Mesenchymal stem cell (in vitro differentiated cells and primary cell): ENCODE measurements around the gene SLC24A4.
A peak's percentile ranks its signal among the peaks of the same experiment; 100 is the strongest.

ENCODE experiments used
- DNase-seq: peaks from one replicate; pipeline ENCODE4 v3.0.0-alpha.2; 2013
- H2AFZ ChIP-seq: one replicate; pipeline ENCODE4 v1.6.1; 2013; ENCODE audit warnings: low read depth, mild to moderate bottlenecking, control low read depth, inconsistent platforms, low read length, moderate library complexity
- H2AK5ac ChIP-seq: 2 replicates; pipeline ENCODE4 v1.6.1; 2013; ENCODE audit warnings: low read length, moderate library complexity, mild to moderate bottlenecking, inconsistent platforms; ENCODE audit not compliant: severe bottlenecking
- H2BK120ac ChIP-seq: one replicate; pipeline ENCODE4 v1.6.1; 2013; ENCODE audit warnings: low read depth, mild to moderate bottlenecking, inconsistent platforms, low read length, moderate library complexity
- H2BK12ac ChIP-seq, 2 experiments: one replicate each; pipeline ENCODE4 v1.6.1; 2013; ENCODE audit warnings: inconsistent platforms in 2 of 2, low read length in 2 of 2, mild to moderate bottlenecking in 2 of 2, moderate library complexity in 2 of 2, control low read depth in 1 of 2
- H2BK15ac ChIP-seq: one replicate; pipeline ENCODE4 v1.6.1; 2013; ENCODE audit warnings: mild to moderate bottlenecking, low read depth, inconsistent platforms; ENCODE audit not compliant: poor library complexity, severe bottlenecking
- H2BK5ac ChIP-seq: 2 replicates; pipeline ENCODE4 v1.6.1; 2013; ENCODE audit warnings: low read depth, mild to moderate bottlenecking, low read length, control low read depth, inconsistent platforms; ENCODE audit not compliant: poor library complexity, severe bottlenecking
- H3K14ac ChIP-seq, 2 experiments: one replicate each; pipeline ENCODE4 v1.6.1; 2013; ENCODE audit warnings: inconsistent platforms in 2 of 2, low read length in 2 of 2, control low read depth in 1 of 2, mild to moderate bottlenecking in 1 of 2, moderate library complexity in 1 of 2
- H3K18ac ChIP-seq, 2 experiments: one replicate each; pipeline ENCODE4 v1.6.1; 2013; ENCODE audit warnings: inconsistent platforms in 2 of 2, low read length in 2 of 2, control low read depth in 1 of 2, low read depth in 1 of 2, mild to moderate bottlenecking in 1 of 2
- H3K23ac ChIP-seq, 2 experiments: one replicate each; pipeline ENCODE4 v1.6.1; 2013; ENCODE audit warnings: inconsistent platforms in 2 of 2, low read length in 2 of 2, mild to moderate bottlenecking in 2 of 2, moderate library complexity in 2 of 2, control low read depth in 1 of 2
- H3K27ac ChIP-seq: 2 replicates; pipeline ENCODE4 v1.5.1; 2013; ENCODE audit warnings: mild to moderate bottlenecking, moderate library complexity, low read length, control low read depth, inconsistent platforms; ENCODE audit not compliant: poor library complexity, severe bottlenecking
- H3K27me3 ChIP-seq, 2 experiments: 2 replicates each; pipeline versions ENCODE4 v1.6.1 to v1.7.0; 2013; ENCODE audit warnings: low read length in 2 of 2, mild to moderate bottlenecking in 2 of 2, moderate library complexity in 2 of 2, control low read depth in 1 of 2, inconsistent platforms in 1 of 2; ENCODE audit not compliant: control insufficient read depth in 1 of 2, insufficient read depth in 1 of 2
- H3K36me3 ChIP-seq, 2 experiments: 2 replicates each; pipeline versions ENCODE4 v1.6.1 to v1.7.0; 2013; ENCODE audit warnings: low read length in 2 of 2, control low read depth in 1 of 2, inconsistent platforms in 1 of 2, low read depth in 1 of 2, mild to moderate bottlenecking in 1 of 2; ENCODE audit not compliant: insufficient read depth in 2 of 2, control insufficient read depth in 1 of 2
- H3K4ac ChIP-seq, 2 experiments: one replicate each; pipeline ENCODE4 v1.6.1; 2013; ENCODE audit warnings: inconsistent platforms in 2 of 2, low read length in 2 of 2, mild to moderate bottlenecking in 2 of 2, moderate library complexity in 2 of 2, control low read depth in 1 of 2, low read depth in 1 of 2
- H3K4me1 ChIP-seq: 2 replicates; pipeline ENCODE4 v1.6.1; 2013; ENCODE audit warnings: low read depth, low read length, control low read depth; ENCODE audit not compliant: control insufficient read depth, insufficient read depth
- H3K4me2 ChIP-seq: 2 replicates; pipeline ENCODE4 v1.6.1; 2013; ENCODE audit warnings: low read length, mild to moderate bottlenecking, inconsistent platforms; ENCODE audit not compliant: poor library complexity, severe bottlenecking
- H3K4me3 ChIP-seq, 2 experiments: 2 replicates each; pipeline versions ENCODE4 v1.5.1 to v1.7.0; 2013; ENCODE audit warnings: low read length in 2 of 2, mild to moderate bottlenecking in 2 of 2, control low read depth in 1 of 2, low read depth in 1 of 2; ENCODE audit not compliant: insufficient read depth in 1 of 2
- H3K79me1 ChIP-seq: replicated peaks from 2 replicates; pipeline ENCODE4 v1.6.1; 2013; ENCODE audit warnings: mild to moderate bottlenecking, control low read depth, low read length, inconsistent platforms; ENCODE audit not compliant: poor library complexity, severe bottlenecking
- H3K9ac ChIP-seq: 2 replicates; pipeline ENCODE4 v1.7.0; 2013; ENCODE audit warnings: mild to moderate bottlenecking, low read length, moderate library complexity
- H3K9me3 ChIP-seq: 2 replicates; pipeline ENCODE4 v1.7.0; 2013; ENCODE audit warnings: mild to moderate bottlenecking, low read length; ENCODE audit not compliant: control insufficient read depth
- H4K8ac ChIP-seq: one replicate; pipeline ENCODE4 v1.6.1; 2013; ENCODE audit warnings: inconsistent platforms, mild to moderate bottlenecking, low read length, moderate library complexity
- H4K91ac ChIP-seq: one replicate; pipeline ENCODE4 v1.6.1; 2013; ENCODE audit warnings: mild to moderate bottlenecking, low read length, inconsistent platforms
- WGBS: methylation state at CpG from one replicate; pipeline ENCODE4 v1.1.7; 2013; ENCODE audit warnings: mixed read lengths; 5-methylcytosine and 5-hydroxymethylcytosine counted together

Gene SLC24A4

GRCh38 chr14:92503756-92504491, 181.0 kb downstream of the SLC24A4 start:
- no peak overlapping the region for H2BK12ac ChIP-seq
- no peak overlapping the region for H2BK120ac ChIP-seq
- no peak overlapping the region for H3K14ac ChIP-seq
- no peak overlapping the region for H2BK15ac ChIP-seq
- no peak overlapping the region for H3K9ac ChIP-seq
- H2AK5ac ChIP-seq: no peak overlapping the region
- H3K4me1 ChIP-seq: peaks cover 12% of the 10 kb centered on the region
- H3K79me1 ChIP-seq: no peaks in the 10 kb centered on the region
- DNase-seq: peak; percentile 83
- H3K9me3 ChIP-seq: no peaks in the 10 kb centered on the region
- H3K4me2 ChIP-seq: no peak overlapping the region
- peak overlapping the region; percentile 31 for H4K8ac ChIP-seq
- H2BK5ac ChIP-seq: no peak overlapping the region
- no peak overlapping the region for H3K4me3 ChIP-seq
- 32% methylated on average over 3 of the region's 4 CpGs for WGBS
- H3K4ac ChIP-seq: no peak overlapping the region
- H3K18ac ChIP-seq: no peak overlapping the region
- no peak overlapping the region for H4K91ac ChIP-seq
- no peak overlapping the region for H3K27ac ChIP-seq
- no peaks in the 10 kb centered on the region for H3K27me3 ChIP-seq
- H2AFZ ChIP-seq: no peak overlapping the region
- no peak overlapping the region for H3K23ac ChIP-seq
- no peaks in the 10 kb centered on the region for H3K36me3 ChIP-seq

GRCh38 chr14:92505826-92506225, 182.9 kb downstream of the SLC24A4 start:
- DNase-seq: no peak
- WGBS: 96% methylated on average over 5 of the region's 5 CpGs
- Histone ChIP-seq H3K9me3 (no peaks in the 10 kb centered on the region), H3K4ac (no peak overlapping the region), H2BK12ac (peak overlapping the region in 1 of 2 experiments; percentile 28), H3K36me3 (no peaks in the 10 kb centered on the region), H4K8ac (no peak overlapping the region), H3K23ac (no peak overlapping the region), H3K27me3 (no peaks in the 10 kb centered on the region), H3K4me1 (peaks cover 13% of the 10 kb centered on the region), H2AK5ac (no peak overlapping the region), H2BK120ac (no peak overlapping the region), H2AFZ (no peak overlapping the region), H3K79me1 (no peaks in the 10 kb centered on the region), H3K14ac (no peak overlapping the region), H3K9ac (no peak overlapping the region), H4K91ac (peak overlapping the region; percentile 2), H3K4me3 (no peak overlapping the region), H3K27ac (no peak overlapping the region), H2BK15ac (peak overlapping the region; percentile 60), H3K4me2 (no peak overlapping the region), H3K18ac (peak overlapping the region in 1 of 2 experiments; percentile 23), H2BK5ac (no peak overlapping the region)

- Histone ChIP-seq H2AFZ (no peak overlapping the region), H3K4ac (no peak overlapping the region), H3K4me1 (peaks cover 18% of the 10 kb centered on the region), H3K18ac (peak overlapping the region in 1 of 2 experiments; percentile 23), H2BK5ac (no peak overlapping the region), H3K23ac (no peak overlapping the region), H3K14ac (no peak overlapping the region), H2BK15ac (peak overlapping the region; percentile 60), H3K27ac (no peak overlapping the region), H3K9me3 (no peaks in the 10 kb centered on the region), H3K27me3 (no peaks in the 10 kb centered on the region), H2BK12ac (peak overlapping the region in 1 of 2 experiments; percentile 12), H3K9ac (no peak overlapping the region), H3K79me1 (no peaks in the 10 kb centered on the region), H2AK5ac (no peak overlapping the region), H4K8ac (no peak overlapping the region), H3K4me3 (no peak overlapping the region), H3K36me3 (no peaks in the 10 kb centered on the region), H3K4me2 (no peak overlapping the region), H4K91ac (peak overlapping the region; percentile 2), H2BK120ac (no peak overlapping the region)
- WGBS: 96% methylated on average over 3 of the region's 3 CpGs
- no peak for DNase-seq
These were observed 183.3 kb downstream of the SLC24A4 start for GRCh38 chr14:92506231-92506630.

- 88% methylated on average over 4 of the region's 4 CpGs for WGBS
- no peak for DNase-seq
These were observed 184.3 kb downstream of the SLC24A4 start for GRCh38 chr14:92507174-92507768.

More at GRCh38 chr14:92507174-92507768, 184.3 kb downstream of the SLC24A4 start:
- H3K14ac ChIP-seq: no peak overlapping the region
- H3K23ac ChIP-seq: peak overlapping the region in 1 of 2 experiments; percentile 41
- no peak overlapping the region for H2BK12ac ChIP-seq
- H3K18ac ChIP-seq: no peak overlapping the region
- no peaks in the 10 kb centered on the region for H3K79me1 ChIP-seq
- no peak overlapping the region for H2AK5ac ChIP-seq
- no peak overlapping the region for H3K9ac ChIP-seq
- H3K4me2 ChIP-seq: no peak overlapping the region
- no peak overlapping the region for H3K4ac ChIP-seq
- H2BK15ac ChIP-seq: no peak overlapping the region
- no peaks in the 10 kb centered on the region for H3K27me3 ChIP-seq
- no peak overlapping the region for H2BK5ac ChIP-seq
- H3K27ac ChIP-seq: no peak overlapping the region
- no peaks in the 10 kb centered on the region for H3K36me3 ChIP-seq
- H4K91ac ChIP-seq: no peak overlapping the region
- H3K4me3 ChIP-seq: no peak overlapping the region
- H2BK120ac ChIP-seq: no peak overlapping the region
- no peak overlapping the region for H2AFZ ChIP-seq
- peaks cover 15% of the 10 kb centered on the region for H3K4me1 ChIP-seq
- H3K9me3 ChIP-seq: no peaks in the 10 kb centered on the region
- no peak overlapping the region for H4K8ac ChIP-seq
